Body of pancreas (tissue), 4 donors: ENCODE results near the gene ACAD10.
"Not testable (repeated sequence)": the region's sequence is repeated elsewhere in the genome, so short reads cannot be mapped to it uniquely, and the experiment has no call there.

Experiments used
- POLR2A ChIP-seq, 3 donors: fragments of 450-650 bp; IDR thresholded peaks; one replicate each; pipeline ENCODE4 v1.6.1; 2016; ENCODE audit warnings: antibody characterized with exemption in 3 of 3, mild to moderate bottlenecking in 2 of 3
- TF ChIP-seq, protein P1 (sequence below), 7 experiments: fragments of 450-650 bp in 4 of 7; fragments of 200-600 bp in 3 of 7; sonication (generic) in 3 of 7; IDR thresholded peaks; one replicate each; pipeline ENCODE4 v1.5.1; 2016 to 2019; ENCODE audit warnings: antibody characterized with exemption in 7 of 7

GRCh38 chr12:111719316-111719715, 33.5 kb downstream of the ACAD10 start:
- TF ChIP-seq, protein P1, sequence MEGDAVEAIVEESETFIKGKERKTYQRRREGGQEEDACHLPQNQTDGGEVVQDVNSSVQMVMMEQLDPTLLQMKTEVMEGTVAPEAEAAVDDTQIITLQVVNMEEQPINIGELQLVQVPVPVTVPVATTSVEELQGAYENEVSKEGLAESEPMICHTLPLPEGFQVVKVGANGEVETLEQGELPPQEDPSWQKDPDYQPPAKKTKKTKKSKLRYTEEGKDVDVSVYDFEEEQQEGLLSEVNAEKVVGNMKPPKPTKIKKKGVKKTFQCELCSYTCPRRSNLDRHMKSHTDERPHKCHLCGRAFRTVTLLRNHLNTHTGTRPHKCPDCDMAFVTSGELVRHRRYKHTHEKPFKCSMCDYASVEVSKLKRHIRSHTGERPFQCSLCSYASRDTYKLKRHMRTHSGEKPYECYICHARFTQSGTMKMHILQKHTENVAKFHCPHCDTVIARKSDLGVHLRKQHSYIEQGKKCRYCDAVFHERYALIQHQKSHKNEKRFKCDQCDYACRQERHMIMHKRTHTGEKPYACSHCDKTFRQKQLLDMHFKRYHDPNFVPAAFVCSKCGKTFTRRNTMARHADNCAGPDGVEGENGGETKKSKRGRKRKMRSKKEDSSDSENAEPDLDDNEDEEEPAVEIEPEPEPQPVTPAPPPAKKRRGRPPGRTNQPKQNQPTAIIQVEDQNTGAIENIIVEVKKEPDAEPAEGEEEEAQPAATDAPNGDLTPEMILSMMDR (IDR thresholded peaks at IDR 0.05), result not testable (repeated sequence)
- not testable (repeated sequence) for TF ChIP-seq POLR2A (IDR thresholded peaks at IDR 0.05)
